ENCODE data around the gene MSX2.

The MSX2 gene

GRCh38 chr5:174718880-174719610 is 5.3 kb upstream of the MSX2 start:
- no peak for DNase-seq (ENCODE audit: low read depth)

DNA sequence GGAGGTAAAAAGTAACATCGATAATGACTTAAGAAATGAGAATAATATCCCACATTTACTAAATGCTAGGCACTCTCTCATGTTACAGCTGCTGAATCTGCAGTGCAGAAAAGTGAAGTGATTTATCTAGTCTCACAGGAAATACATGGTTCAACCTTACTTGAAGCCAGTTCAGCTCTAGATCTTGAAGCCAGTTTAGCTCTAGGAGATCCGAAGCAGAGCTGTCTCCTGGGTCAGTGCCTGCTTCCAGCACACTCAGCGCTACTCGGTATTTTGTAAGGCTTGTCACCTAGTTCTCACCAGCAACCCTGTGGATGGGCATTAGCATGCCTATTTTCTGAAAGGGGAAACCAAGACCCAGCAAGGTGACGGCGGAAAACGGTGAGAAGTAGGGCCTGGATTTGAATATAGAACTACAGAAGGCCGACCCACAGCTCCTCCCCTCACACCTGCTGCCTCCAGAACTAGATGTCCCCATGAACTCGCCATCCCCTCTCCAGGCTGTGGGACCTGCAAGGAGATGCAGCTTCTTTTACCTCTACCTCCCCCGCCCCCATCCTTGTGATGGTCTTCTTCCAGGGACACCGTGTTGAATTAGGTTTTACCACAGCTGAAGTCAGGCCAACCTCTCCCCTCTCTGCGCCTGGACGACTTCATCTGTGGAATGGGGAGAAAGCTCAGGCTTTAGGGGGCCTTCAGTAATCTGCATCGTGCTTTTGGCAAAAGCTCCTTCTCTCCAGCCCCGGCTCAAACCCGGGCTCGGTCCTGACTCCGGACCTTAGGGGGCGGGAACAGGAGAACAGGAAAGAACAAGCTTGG is 4.4 kb upstream of the MSX2 start:
- DNase-seq (ENCODE audit: low read depth): no peak

- no peak for DNase-seq (ENCODE audit: low read depth)
Measured at GRCh38 chr5:174720612-174721529, 3.5 kb upstream of the MSX2 start.

GRCh38 chr5:174721530-174722432 is 2.6 kb upstream of the MSX2 start:
- no peak for DNase-seq (ENCODE audit: low read depth)

- DNase-seq (ENCODE audit: low read depth): no peak
Measured at GRCh38 chr5:174722500-174722899, 1.9 kb upstream of the MSX2 start.

- no peak for DNase-seq (ENCODE audit: low read depth)
Measured at GRCh38 chr5:174723315-174723978, 935 bp upstream of the MSX2 start.

- DNase-seq (ENCODE audit: low read depth): no peak
Measured at GRCh38 chr5:174723979-174724483, 351 bp upstream of the MSX2 start.

DNA sequence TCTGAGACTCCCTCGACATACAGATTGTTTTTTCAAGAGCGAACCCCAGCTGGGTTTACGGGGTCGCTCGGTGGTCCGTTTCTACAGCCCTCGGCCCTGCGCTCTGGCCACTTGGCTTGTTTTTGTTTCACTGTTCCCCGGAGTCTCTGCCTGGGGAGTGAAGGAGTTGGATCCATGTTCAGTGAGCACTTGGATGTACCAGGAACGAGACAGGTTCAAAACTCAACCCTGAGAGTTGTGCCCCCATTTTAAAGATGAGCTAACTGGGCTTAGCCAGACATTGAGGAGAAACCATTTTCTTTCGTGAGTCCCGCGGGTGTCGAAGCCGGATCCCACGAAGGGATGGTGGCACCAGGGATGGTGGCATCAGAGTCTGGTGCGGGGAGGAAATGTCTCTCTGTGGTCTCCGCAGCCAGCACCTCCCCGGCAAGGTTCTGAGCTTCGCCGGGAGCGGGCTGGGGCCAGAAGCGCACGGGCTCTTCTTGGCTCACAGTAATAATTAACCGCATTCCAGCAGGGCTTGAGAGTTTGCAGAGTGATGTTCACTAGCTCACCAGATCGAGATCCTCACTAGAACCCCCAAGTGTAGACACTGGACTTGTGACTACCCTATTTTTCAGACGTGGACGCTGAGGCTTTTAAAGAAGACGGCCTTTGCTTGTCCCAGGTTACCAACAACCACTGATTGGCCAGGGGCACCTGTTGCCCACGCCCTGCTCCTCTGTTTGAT is 1.0 kb downstream of the MSX2 start:
- DNase-seq (ENCODE audit: low read depth): no peak

DNA sequence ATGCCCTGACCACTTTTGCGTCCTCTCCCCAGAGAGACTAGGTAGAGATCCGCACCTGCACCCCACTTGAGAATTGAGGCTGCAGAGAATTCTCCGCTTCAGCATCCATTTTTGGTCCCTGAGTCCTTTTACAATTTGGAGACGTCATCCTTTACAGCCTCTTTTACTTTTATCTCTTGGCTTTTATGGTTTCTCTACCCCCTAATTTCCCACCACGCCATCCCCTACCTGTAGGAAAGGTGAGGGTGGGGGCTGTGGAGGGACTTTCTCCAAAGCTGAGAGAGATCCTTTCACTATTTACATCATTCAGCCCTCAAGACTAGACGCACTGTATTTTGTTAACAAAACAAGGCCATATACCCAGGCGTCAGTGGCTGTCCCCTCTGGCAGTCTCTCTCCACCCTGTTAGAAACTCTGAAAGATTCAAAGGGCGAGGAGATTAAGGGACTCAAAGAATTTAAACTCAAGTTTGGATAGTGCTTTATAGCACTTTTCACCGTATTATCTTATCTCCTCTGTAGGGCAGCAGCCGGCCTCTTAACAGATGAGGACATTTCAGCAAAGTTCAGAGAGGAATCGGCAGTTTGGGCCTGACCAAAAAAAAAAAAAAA is 1.7 kb downstream of the MSX2 start:
- DNase-seq (ENCODE audit: low read depth): no peak

DNA sequence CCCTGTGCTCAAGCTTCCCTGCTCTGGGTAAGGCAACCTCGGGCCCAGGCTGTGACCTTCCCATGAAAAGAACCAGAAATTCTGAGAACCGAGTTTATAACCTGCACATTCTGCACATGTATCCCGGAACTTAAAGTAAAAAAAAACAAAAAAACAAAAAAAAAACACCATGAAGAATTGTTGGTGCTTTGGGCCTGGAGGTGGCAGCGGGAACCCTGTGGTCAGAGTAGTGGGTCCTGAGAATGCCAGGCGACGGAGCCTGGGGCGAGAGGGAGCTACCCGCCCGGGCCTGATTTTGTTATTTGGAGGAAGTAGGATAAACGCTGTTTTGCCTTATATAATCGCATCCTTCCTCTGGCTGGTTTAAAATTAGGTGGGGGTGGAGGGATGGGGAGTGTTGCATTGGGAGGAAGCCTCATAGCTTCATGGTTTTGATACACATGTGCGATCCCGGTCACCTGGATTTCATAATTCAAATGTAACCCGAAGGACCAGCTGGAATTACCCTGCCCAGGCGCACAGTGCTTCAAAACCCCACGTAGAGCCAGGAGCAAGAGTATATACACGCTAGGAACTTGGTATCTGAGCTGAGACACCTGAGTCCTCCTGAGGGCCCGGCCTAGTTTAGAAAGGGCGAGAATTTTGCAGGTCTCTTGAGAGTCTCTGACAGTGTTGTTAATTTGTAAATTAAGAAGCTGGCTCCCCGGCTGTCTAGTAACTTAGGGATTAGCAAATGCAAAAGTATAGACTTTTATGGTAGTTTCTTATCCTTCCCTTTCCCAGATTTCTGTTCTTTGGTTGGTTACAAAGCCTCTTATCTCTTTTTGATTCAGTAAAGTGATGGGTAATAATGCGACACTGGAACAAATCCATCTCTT is 2.8 kb downstream of the MSX2 start:
- no peak for DNase-seq (ENCODE audit: low read depth)

DNA sequence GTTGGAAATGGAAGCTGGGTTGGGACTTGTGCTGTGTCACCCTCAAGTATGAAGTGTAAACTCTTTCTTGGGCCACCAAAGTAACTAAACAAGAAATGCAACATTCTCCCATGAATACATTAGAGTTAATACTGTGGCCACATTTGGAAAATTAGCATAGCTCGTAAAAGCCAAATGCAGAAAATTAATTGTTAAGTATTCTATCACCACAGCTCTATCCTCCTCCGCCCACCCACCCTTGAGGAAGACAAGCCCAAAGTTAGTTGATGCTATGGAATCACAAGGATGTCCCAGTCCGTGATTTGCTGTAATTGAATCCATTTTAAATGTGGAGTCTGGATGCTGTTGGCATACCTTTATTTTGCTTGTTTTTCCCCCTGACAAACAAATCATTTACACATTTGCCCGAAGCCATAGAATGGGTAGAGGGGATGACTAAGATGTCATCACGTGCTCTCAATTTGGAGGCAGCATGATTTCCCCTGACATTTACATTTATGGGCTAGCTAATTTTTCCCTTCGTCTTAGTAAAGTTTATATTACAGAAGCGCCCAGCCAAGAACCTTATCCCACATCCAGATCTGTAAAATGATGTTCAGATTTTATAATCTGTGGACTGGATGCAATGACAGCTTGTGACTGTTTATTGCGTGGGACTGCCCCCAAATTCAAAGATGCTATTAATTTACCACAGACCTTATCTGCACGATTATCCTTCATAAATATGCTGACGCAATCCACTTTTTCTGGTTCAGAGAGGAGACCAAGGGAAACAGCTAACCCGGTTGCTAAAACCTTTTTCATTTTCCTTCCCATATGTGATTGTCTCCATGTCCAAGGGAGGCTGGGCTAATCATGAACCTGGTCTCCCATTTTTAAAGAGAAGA is 3.7 kb downstream of the MSX2 start:
- no peak for DNase-seq (ENCODE audit: low read depth)

- DNase-seq (ENCODE audit: low read depth): no peak
Measured at GRCh38 chr5:174729075-174729680, 4.8 kb downstream of the MSX2 start.

- DNase-seq (ENCODE audit: low read depth): no peak
Measured at GRCh38 chr5:174731214-174732035, 7.0 kb downstream of the MSX2 start.

DNA sequence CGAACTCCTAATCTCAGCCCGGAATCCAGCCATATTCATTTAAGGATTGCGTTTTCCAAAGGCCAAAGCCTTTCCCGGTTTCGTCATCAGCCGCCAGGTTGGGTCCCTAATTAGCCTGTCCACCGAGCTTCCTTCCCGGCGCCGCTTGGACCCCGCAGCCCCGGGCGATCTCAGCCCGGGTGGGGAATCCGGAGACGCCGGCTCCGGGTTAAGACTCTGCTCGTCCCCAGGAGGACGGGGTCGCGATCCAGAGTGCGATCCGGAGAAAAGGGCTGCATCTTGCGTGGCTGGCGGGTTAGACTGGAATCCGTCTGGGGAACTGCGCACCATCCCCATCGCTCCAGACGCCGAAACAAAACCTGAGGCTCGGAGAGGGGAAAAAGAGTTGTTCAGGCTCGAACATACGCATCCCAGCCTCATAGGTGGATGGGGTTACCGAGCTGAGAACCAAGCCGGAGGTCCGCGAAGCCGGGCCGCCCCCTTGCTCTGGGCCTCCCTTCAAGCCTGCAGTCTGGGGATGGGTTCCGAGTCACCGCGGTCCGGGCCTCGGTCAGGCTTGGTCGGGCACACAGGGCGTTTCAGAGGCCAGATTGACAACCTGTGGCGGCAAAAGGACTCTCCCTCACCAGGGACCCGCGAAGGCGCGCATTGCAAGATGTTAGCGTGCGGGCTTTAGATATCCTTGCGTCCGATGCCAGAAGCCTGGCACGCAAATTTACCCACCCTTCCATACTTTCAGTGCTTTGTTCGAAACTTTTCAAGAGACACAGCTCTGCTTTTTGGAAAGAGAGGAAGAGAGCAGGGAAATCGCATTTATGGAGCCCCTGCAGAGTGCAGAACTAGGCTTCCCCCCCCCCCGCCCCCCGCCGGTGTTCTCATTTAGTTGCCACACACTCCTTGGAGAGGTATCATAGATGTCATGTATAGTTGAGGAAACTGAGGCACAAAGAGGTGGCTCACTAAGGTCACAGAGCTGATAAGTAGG is 7.9 kb downstream of the MSX2 start:
- no peak for DNase-seq (ENCODE audit: low read depth)

Data from T-helper 22 cell (primary cell).